Hepatocyte (in vitro differentiated cells): ENCODE measurements around the gene AHCYL2. TPM values are rescaled to one million over a fixed set of nuclear protein-coding genes. Genes with fewer than 3 reads are reported as not detected.

ENCODE experiments used
- DNase-seq: peaks from one replicate; pipeline ENCODE4 v3.0.0-alpha.2; 2016; ENCODE audit warnings: low spot score
- H2AFZ ChIP-seq: fragments of 200-600 bp; sonication (generic); 2 replicates; pipeline ENCODE4 v1.6.0; 2016; ENCODE audit warnings: antibody characterized with exemption, mild to moderate bottlenecking
- H3K27ac ChIP-seq: fragments of 200-600 bp; sonication (generic); 2 replicates; pipeline ENCODE4 v1.5.1; 2016; ENCODE audit warnings: mild to moderate bottlenecking
- H3K27me3 ChIP-seq: fragments of 200-600 bp; sonication (generic); 2 replicates; pipeline ENCODE4 v1.6.1; 2016
- H3K36me3 ChIP-seq: fragments of 200-600 bp; sonication (generic); replicated peaks from 2 replicates; pipeline ENCODE4 v1.5.1; 2016; ENCODE audit warnings: low read depth; ENCODE audit not compliant: insufficient read depth
- H3K4me1 ChIP-seq: fragments of 200-600 bp; sonication (generic); 2 replicates; pipeline ENCODE4 v1.5.1; 2016; ENCODE audit warnings: mild to moderate bottlenecking, moderate library complexity; ENCODE audit not compliant: insufficient read depth
- H3K4me2 ChIP-seq: fragments of 200-600 bp; sonication (generic); 2 replicates; pipeline ENCODE4 v1.6.0; 2016
- H3K4me3 ChIP-seq: fragments of 200-600 bp; sonication (generic); 2 replicates; pipeline ENCODE4 v1.5.1; 2016; ENCODE audit warnings: mild to moderate bottlenecking
- H3K79me2 ChIP-seq: fragments of 200-600 bp; sonication (generic); 2 replicates; pipeline ENCODE4 v1.6.0; 2017; ENCODE audit warnings: mild to moderate bottlenecking
- H3K9me2 ChIP-seq: fragments of 200-600 bp; sonication (generic); replicated peaks from 2 replicates; pipeline ENCODE4 v1.6.0; 2017; ENCODE audit warnings: mild to moderate bottlenecking; ENCODE audit not compliant: insufficient read depth
- H3K9me3 ChIP-seq: fragments of 200-600 bp; sonication (generic); 2 replicates; pipeline ENCODE4 v1.5.1; 2016; ENCODE audit warnings: low read depth, mild to moderate bottlenecking
- H4K20me1 ChIP-seq: fragments of 200-600 bp; sonication (generic); 2 replicates; pipeline ENCODE4 v1.6.0; 2016; ENCODE audit warnings: mild to moderate bottlenecking; ENCODE audit not compliant: insufficient read depth, poor library complexity, severe bottlenecking
- EZH2 ChIP-seq: fragments of 200-600 bp; sonication (generic); IDR thresholded peaks from 2 replicates; pipeline ENCODE4 v1.6.1; 2016; ENCODE audit warnings: antibody characterized with exemption, mild to moderate bottlenecking, borderline replicate concordance
- EZH2phosphoT487 ChIP-seq: fragments of 200-600 bp; sonication (generic); IDR thresholded peaks from one replicate; pipeline ENCODE4 v1.6.1; 2018; ENCODE audit warnings: antibody characterized with exemption, mild to moderate bottlenecking, low read depth, moderate library complexity; ENCODE audit not compliant: unreplicated experiment, severe bottlenecking
- WGBS: methylation state at CpG from one replicate; pipeline ENCODE4 v1.1.6; 2016; ENCODE audit warnings: low lambda C conversion rate; ENCODE audit errors: missing lambda C conversion rate; 5-methylcytosine and 5-hydroxymethylcytosine counted together
- polyA plus RNA-seq: library from polyadenylated mRNA; unstranded; fragments of >200 nt; fragmentation: Nextera tagmentation; extraction: Ambion mirVana; gene quantifications from 2 replicates; pipeline ENCODE4 v1.2.1, GENCODE V29; 2016
- total RNA-seq: library from RNA; depleted of rRNA; stranded (reverse); fragments of >200 nt; gene quantifications from 2 replicates; pipeline ENCODE4 v1.2.3, GENCODE V29; 2014
- TF ChIP-seq, protein P1 (sequence below): fragments of 200-600 bp; sonication (generic); IDR thresholded peaks from 2 replicates; pipeline ENCODE4 v1.5.1; 2016; ENCODE audit warnings: antibody characterized with exemption, mild to moderate bottlenecking; ENCODE audit not compliant: poor library complexity

Gene AHCYL2
- total and polyA plus RNA-seq, 2 experiments from 2014 or later: 13.7 to 20.0 TPM

DNA sequence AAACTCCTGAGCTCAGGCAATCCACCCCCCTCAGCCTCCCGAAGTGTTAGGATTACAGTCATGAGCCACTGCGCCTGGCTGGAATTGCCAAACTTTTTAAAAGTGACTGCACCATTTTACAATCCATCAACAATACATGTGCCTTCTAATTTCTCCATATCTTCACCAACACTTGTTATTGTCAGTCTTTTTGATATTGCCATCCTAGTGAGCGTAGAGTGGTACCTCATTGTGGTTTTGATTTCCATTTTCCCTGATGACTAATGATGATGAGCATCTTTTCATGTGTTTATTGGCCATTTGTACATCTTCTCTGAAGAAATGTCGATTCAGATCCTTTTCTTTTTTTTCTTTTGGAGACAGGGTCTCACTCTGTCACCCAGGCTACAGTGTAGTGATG lies 187.7 kb downstream of the AHCYL2 start:
- Histone ChIP-seq H2AFZ (no peak overlapping the region), H3K36me3 (no peaks in the 10 kb centered on the region), H3K9me2 (no peaks in the 10 kb centered on the region), H3K4me3 (no peak overlapping the region), H3K27me3 (no peaks in the 10 kb centered on the region), H3K9me3 (no peaks in the 10 kb centered on the region), H3K4me1 (no peaks in the 10 kb centered on the region), H3K79me2 (no peaks in the 10 kb centered on the region), H3K27ac (no peak overlapping the region), H4K20me1 (no peaks in the 10 kb centered on the region), H3K4me2 (no peak overlapping the region)
- no peak for DNase-seq
- TF ChIP-seq EZH2 (no peak), EZH2phosphoT487 (no peak)
- TF ChIP-seq, protein P1, sequence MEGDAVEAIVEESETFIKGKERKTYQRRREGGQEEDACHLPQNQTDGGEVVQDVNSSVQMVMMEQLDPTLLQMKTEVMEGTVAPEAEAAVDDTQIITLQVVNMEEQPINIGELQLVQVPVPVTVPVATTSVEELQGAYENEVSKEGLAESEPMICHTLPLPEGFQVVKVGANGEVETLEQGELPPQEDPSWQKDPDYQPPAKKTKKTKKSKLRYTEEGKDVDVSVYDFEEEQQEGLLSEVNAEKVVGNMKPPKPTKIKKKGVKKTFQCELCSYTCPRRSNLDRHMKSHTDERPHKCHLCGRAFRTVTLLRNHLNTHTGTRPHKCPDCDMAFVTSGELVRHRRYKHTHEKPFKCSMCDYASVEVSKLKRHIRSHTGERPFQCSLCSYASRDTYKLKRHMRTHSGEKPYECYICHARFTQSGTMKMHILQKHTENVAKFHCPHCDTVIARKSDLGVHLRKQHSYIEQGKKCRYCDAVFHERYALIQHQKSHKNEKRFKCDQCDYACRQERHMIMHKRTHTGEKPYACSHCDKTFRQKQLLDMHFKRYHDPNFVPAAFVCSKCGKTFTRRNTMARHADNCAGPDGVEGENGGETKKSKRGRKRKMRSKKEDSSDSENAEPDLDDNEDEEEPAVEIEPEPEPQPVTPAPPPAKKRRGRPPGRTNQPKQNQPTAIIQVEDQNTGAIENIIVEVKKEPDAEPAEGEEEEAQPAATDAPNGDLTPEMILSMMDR: no peak
- 97% methylated on average over 4 of the region's 4 CpGs for whole genome bisulfite sequencing

DNA sequence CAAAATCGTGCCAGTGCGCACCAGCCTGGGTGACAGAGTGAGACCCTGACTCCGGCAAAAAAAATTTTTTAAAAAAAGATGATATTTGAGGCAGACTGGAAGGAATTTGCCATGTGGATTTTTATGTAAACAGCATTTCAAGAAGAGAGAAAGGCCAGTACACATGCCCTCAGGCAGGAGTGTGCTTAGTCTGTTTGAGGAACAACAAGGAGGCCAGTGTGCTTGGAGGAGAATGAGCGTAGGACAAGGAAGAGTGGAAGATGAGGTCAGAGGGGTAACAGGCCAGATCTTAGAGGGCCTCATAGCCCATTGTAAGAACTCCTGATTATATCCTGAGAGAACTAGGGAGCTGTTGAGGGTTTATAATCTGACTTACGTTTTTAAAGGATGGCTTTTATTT lies 192.2 kb downstream of the AHCYL2 start:
- H2AFZ ChIP-seq: no peak overlapping the region
- H3K9me2 ChIP-seq: no peaks in the 10 kb centered on the region
- no peaks in the 10 kb centered on the region for H3K79me2 ChIP-seq
- no peaks in the 10 kb centered on the region for H3K27me3 ChIP-seq
- H3K36me3 ChIP-seq: no peaks in the 10 kb centered on the region
- H3K9me3 ChIP-seq: no peaks in the 10 kb centered on the region
- no peaks in the 10 kb centered on the region for H3K4me1 ChIP-seq
- H4K20me1 ChIP-seq: no peaks in the 10 kb centered on the region
- TF ChIP-seq EZH2 (no peak), EZH2phosphoT487 (no peak)
- TF ChIP-seq, protein P1: no peak
- no peak for DNase-seq
- no peak overlapping the region for H3K4me2 ChIP-seq
- no peak overlapping the region for H3K27ac ChIP-seq
- no peak overlapping the region for H3K4me3 ChIP-seq
- 89% methylated on average over 5 of the region's 5 CpGs for WGBS

DNA sequence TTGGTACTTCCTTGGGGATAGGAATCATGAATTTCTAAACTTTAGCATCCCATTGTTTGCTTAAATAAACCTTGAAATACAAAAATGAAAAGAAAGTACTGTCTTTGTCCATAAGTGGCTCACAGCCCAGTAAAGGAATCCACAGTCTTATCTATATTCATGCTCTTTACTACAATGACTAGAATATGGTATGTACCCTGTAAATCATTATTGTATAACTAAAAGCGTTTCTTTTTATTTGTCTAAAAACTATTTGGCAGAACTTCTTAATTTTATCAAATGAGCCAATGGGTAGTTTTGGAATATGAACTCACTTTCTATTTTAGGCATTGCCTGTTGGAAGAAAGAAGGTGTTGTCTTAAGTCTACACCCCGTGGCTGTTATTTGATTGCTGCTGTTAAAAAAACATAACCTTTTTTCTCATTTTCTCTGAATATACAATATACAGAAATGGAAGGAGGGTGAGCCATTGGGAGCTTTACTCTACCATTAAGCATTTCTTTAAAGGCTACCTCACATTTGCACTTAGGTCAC lies 197.0 kb downstream of the AHCYL2 start:
- no peaks in the 10 kb centered on the region for H3K9me3 ChIP-seq
- H3K36me3 ChIP-seq: no peaks in the 10 kb centered on the region
- 89% methylated on average over 2 of the region's 2 CpGs for WGBS
- no peaks in the 10 kb centered on the region for H3K79me2 ChIP-seq
- H3K4me2 ChIP-seq: no peak overlapping the region
- H3K27me3 ChIP-seq: no peaks in the 10 kb centered on the region
- H3K4me1 ChIP-seq: no peaks in the 10 kb centered on the region
- no peak for TF ChIP-seq EZH2
- no peak for TF ChIP-seq EZH2phosphoT487
- TF ChIP-seq, protein P1: no peak
- no peak overlapping the region for H2AFZ ChIP-seq
- no peaks in the 10 kb centered on the region for H3K9me2 ChIP-seq
- H4K20me1 ChIP-seq: no peaks in the 10 kb centered on the region
- no peak overlapping the region for H3K4me3 ChIP-seq
- no peak overlapping the region for H3K27ac ChIP-seq
- DNase-seq: no peak

DNA sequence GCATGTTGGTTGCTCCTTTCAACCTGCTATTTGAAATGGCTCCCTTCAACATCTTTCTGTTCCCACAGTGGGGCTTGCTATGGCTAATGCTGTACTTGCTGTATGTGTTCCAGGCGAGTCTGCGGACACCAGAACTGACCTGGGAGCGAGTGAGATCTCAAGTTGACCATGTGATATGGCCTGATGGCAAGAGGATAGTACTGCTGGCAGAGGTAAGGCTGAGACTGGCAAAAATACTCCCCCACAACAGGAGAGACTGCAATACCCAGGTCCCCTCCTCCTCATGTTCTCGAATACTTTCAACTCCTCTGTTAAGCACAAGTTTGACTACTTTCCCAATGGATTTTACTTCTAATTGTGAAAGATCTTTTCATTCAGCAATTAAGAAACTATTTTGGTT lies 197.9 kb downstream of the AHCYL2 start:
- Histone ChIP-seq H2AFZ (no peak overlapping the region), H3K9me2 (no peaks in the 10 kb centered on the region), H3K4me1 (no peaks in the 10 kb centered on the region), H3K79me2 (no peaks in the 10 kb centered on the region), H3K4me2 (no peak overlapping the region), H4K20me1 (no peaks in the 10 kb centered on the region), H3K36me3 (no peaks in the 10 kb centered on the region), H3K27ac (no peak overlapping the region), H3K27me3 (no peaks in the 10 kb centered on the region), H3K4me3 (no peak overlapping the region), H3K9me3 (no peaks in the 10 kb centered on the region)
- DNase-seq: no peak
- WGBS: 92% methylated on average over 4 of the region's 4 CpGs
- no peak for TF ChIP-seq EZH2phosphoT487
- no peak for TF ChIP-seq EZH2
- TF ChIP-seq, protein P1: no peak
